Mucosa of descending colon (tissue), 3 donors: ENCODE results near the gene CCDC154. TPM values are rescaled to one million over a fixed set of nuclear protein-coding genes. Genes with fewer than 3 reads are reported as not detected.

Experiments
- ATAC-seq: fragments of 200-7000 bp; cut with Tn5 transposase; one replicate; pipeline ENCODE4 v1.9.1; 2020; ENCODE audit warnings: mild to moderate bottlenecking, moderate library complexity
- DNase-seq, 3 donors: peaks; one replicate each; pipeline ENCODE4 v3.0.0-alpha.2; 2020
- H3K36me3 ChIP-seq: fragments of 200-600 bp; one replicate; pipeline ENCODE4 v1.8.0; 2021; ENCODE audit warnings: low read depth, mild to moderate bottlenecking
- H3K4me1 ChIP-seq: fragments of 200-600 bp; one replicate; pipeline ENCODE4 v1.8.0; 2021; ENCODE audit warnings: low read depth, mild to moderate bottlenecking
- H3K4me3 ChIP-seq: fragments of 200-600 bp; one replicate; pipeline ENCODE4 v1.8.0; 2021; ENCODE audit warnings: mild to moderate bottlenecking
- H3K9me3 ChIP-seq: fragments of 200-600 bp; one replicate; pipeline ENCODE4 v1.8.0; 2021; ENCODE audit warnings: mild to moderate bottlenecking
- CTCF ChIP-seq: fragments of 200-600 bp; IDR thresholded peaks from one replicate; pipeline ENCODE4 v1.8.0; 2022; ENCODE audit warnings: antibody characterized with exemption, mild to moderate bottlenecking
- intact Hi-C, 2 donors: fragments of 100-400 bp; cut with DNase I in 1 of 2; cut with micrococcal nuclease in 1 of 2; formaldehyde crosslinking; loops; one replicate each; pipeline versions ENCODE4 v1.11.0 to v1.11.1; 2022; cut with DNase I, micrococcal nuclease
- total RNA-seq, 3 donors: library from RNA; stranded (reverse); fragmentation: NEBNext Ultra II Directional in 2 of 3; extraction: Animal tissue kit (Norgen Biotek cat#: 25700) in 2 of 3; gene quantifications; one replicate each; pipeline versions ENCODE4 v1.2.1 to v1.2.4, GENCODE V29; 2021 to 2023
- donor health status: DM: no; HTN: no; CAD: no; lungs with moderate emphysema.
- donor health status: DM: no; HTN: no; CAD: no.
- donor health status: DM: no; HTN: yes; CAD: no.

Gene CCDC154
- total RNA-seq, 3 donors from 2014 or later = 0.43 to 2.4 (median 1.1) TPM

- intact Hi-C loops = no loop called here
These were observed 54.6 kb downstream of the CCDC154 start for GRCh38 chr16:1389762-1390161.

GRCh38 chr16:1387331-1387730, 57.0 kb downstream of the CCDC154 start:
- no peak overlapping the region for H3K4me3 ChIP-seq
- DNase-seq = no peak
- H3K4me1 ChIP-seq = no peaks in the 10 kb centered on the region
- intact Hi-C loops = no loop called here
- no peaks in the 10 kb centered on the region for H3K9me3 ChIP-seq
- TF ChIP-seq CTCF = no peak
- H3K36me3 ChIP-seq = no peaks in the 10 kb centered on the region
- no peak for ATAC-seq

More at GRCh38 chr16:1389762-1390161, 54.6 kb downstream of the CCDC154 start:
- DNase-seq (no peak), ATAC-seq (no peak)
- H3K9me3 ChIP-seq = no peaks in the 10 kb centered on the region
- H3K4me3 ChIP-seq = no peak overlapping the region
- H3K36me3 ChIP-seq = no peaks in the 10 kb centered on the region
- TF ChIP-seq CTCF = no peak
- H3K4me1 ChIP-seq = no peaks in the 10 kb centered on the region

GRCh38 chr16:1385232-1385631, 59.1 kb downstream of the CCDC154 start:
- intact Hi-C loops = no loop called here
- Histone ChIP-seq H3K4me3 (no peak overlapping the region), H3K9me3 (no peaks in the 10 kb centered on the region), H3K4me1 (no peaks in the 10 kb centered on the region), H3K36me3 (no peaks in the 10 kb centered on the region)
- no peak for TF ChIP-seq CTCF
- ATAC-seq (no peak), DNase-seq (no peak)

Other genes with a start within 250 kb of the CCDC154 start
- gene TPSG1, start 219.3 kb downstream of the CCDC154 start, total RNA-seq = 10 to 100 TPM; 23.3 to 61.3 (median 53.7) TPM
- gene TPSB2, start 214.4 kb downstream of the CCDC154 start, total RNA-seq = 10 to 100 TPM in 1 of 3 donors, 1 to 10 TPM in 2; 3.7 to 21.0 (median 8.2) TPM
- gene TPSAB1, start 203.9 kb downstream of the CCDC154 start, total RNA-seq = 10 to 100 TPM in 2 of 3 donors, 1 to 10 TPM in 1; 7.8 to 51.7 (median 46.2) TPM
- gene TPSD1, start 188.5 kb downstream of the CCDC154 start, total RNA-seq = 1 to 10 TPM in 1 of 3 donors, under 1 TPM in 2; 0.35 to 4.3 (median 0.58) TPM
- 100 to 1,000 TPM in 1 of 3 donors, 10 to 100 TPM in 2; 79.8 to 101 (median 96.9) TPM for gene UBE2I, start 134.9 kb downstream of the CCDC154 start, total RNA-seq
- gene BAIAP3, start 110.9 kb downstream of the CCDC154 start, total RNA-seq = 10 to 100 TPM in 1 of 3 donors, 1 to 10 TPM in 2; 5.6 to 14.6 (median 5.7) TPM
- 10 to 100 TPM; 46.4 to 57.2 (median 54.1) TPM for gene TSR3, start 92.7 kb downstream of the CCDC154 start, total RNA-seq
- 10 to 100 TPM; 50.1 to 68.9 (median 57.3) TPM for gene GNPTG, start 92.6 kb downstream of the CCDC154 start, total RNA-seq
- 10 to 100 TPM; 16.2 to 36.5 (median 28.2) TPM for gene UNKL, start 29.9 kb downstream of the CCDC154 start, total RNA-seq
- 10 to 100 TPM; 10.3 to 14.4 (median 11.0) TPM for gene UQCC4, start 23.8 kb downstream of the CCDC154 start, total RNA-seq
- gene PERCC1, start 13.5 kb downstream of the CCDC154 start, total RNA-seq = under 1 TPM in 1 of 3 donors, not detected in 2; 0.34 TPM
- 10 to 100 TPM; 59.3 to 98.1 (median 59.8) TPM for gene CLCN7, start 30.5 kb upstream of the CCDC154 start, total RNA-seq
- not detected for gene PTX4, start 44.4 kb upstream of the CCDC154 start, total RNA-seq
- gene TELO2, start 48.8 kb upstream of the CCDC154 start, total RNA-seq = 10 to 100 TPM; 32.2 to 41.6 (median 37.8) TPM
- 10 to 100 TPM in 1 of 3 donors, 1 to 10 TPM in 2; 3.4 to 10.3 (median 5.0) TPM for gene TMEM204, start 89.1 kb upstream of the CCDC154 start, total RNA-seq
- gene IFT140, start 167.5 kb upstream of the CCDC154 start, total RNA-seq = 10 to 100 TPM; 16.6 to 22.7 (median 17.1) TPM
- 10 to 100 TPM; 15.7 to 27.4 (median 20.6) TPM for gene CRAMP1, start 167.8 kb upstream of the CCDC154 start, total RNA-seq
- 10 to 100 TPM; 44.0 to 58.5 (median 57.3) TPM for gene JPT2, start 233.7 kb upstream of the CCDC154 start, total RNA-seq